Stimulated activated CD4-positive, alpha-beta T cell treated with anti-CD3 and anti-CD28 coated beads, TNF-alpha, amount 100 ng/mL, for 24 hours (primary cell): ENCODE data around the gene USP40.

Experiments used
- DNase-seq, 3 experiments: peaks; one replicate each; pipeline ENCODE4 v3.0.0-alpha.2; 2020; ENCODE audit warnings: low read depth in 3 of 3

USP40 gene

DNA sequence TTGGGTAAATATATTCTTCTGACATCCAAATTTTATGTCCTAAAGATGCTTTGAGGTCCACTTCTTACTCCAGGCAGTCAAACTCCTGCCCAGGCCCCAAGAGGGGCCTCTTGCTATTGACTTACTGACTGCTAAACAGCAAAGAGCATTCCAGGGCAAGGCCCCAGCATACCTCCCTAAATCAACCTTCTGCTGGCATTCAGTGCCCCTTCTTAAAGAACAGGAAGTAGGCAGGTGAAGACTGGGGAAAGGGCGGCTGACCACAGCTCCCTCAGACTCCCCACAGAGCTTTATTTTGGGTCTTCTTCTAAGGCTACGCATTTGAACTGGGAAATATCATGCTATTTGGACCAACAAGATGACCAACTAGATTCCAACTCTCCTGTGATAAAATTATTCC, 68.9 kb downstream of the USP40 start:
- DNase-seq: no peak

DNA sequence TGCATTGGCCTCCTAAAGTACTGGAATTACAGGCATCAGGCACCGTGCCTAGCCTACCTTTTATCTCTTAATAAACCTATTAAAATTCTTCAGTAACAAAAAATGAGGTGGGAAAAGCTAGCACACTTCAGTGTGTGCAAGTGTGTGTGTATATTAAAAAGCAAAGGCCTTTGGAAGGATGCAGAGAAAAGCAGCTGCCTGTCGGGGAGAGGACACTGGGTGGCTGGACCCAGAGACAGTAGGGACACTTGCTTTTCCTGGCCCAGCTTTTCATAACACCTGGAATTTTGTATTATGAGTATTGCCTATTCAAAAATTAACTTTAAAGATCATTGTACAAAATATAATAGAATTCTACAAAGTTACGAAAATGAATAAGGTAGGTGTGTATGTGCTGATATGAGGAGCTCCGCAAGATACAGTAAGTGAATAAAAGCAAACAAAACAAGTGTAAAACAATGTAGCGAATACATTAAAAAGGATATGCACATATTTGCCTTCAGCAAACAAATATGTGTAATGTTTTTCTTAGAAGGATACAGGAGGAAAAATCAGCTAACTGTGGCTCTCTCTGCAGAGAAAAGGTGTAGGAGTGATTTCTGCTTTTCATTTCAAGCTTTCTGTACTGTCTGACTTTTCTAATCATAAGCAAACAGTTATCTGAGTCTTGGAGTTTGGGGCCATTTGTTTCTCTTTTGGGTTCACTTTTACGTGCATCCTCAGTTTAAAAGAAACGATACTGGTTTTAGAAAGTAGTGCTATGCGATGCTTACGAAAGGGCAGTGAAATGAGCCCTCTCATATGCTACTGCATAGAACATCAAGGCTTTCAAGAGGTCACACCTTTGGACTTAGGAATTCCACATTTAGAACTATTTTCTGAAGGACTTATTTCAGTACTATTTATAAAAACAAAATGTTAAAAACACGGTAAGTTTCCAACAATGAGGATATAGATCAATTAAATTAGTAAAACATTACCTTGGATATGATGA, 70.8 kb downstream of the USP40 start:
- no peak for DNase-seq

DNA sequence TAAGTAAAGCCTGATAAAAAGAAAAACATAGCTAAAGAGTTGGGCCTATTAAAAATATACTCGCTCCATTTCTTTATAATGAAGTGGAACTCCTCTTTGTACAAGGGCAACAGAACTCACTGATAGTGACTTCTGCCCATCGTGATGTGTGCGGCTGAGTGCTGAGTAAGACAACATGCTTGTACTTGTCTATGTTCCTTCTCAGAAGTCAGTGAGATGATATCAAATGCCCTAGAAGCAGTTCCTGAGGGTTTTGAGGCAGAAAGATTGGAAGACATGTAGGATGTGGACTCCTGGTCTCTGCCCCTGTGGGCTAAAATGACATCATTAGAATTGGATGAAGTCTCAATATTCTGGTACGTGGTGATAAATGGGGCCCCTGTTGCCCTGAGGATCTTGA, 73.8 kb downstream of the USP40 start:
- DNase-seq: no peak

DNA sequence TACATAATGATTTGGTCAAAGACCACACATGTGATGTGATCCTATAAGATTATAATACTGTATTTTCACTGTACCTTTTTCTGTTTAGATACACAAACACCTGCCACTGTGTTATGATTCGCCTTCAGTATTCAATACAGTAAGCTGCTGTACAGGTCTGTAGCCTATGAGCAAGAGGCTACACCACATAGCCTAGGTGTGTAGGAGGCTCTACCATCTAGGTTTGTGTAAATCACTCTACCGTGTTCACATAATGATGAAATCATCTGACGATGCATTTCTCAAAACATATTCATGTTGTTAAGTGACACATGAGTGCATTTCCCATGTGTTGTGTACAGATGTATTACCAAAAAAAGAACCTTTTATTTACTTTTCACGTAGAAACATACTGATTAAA, 74.5 kb downstream of the USP40 start:
- no peak for DNase-seq

DNA sequence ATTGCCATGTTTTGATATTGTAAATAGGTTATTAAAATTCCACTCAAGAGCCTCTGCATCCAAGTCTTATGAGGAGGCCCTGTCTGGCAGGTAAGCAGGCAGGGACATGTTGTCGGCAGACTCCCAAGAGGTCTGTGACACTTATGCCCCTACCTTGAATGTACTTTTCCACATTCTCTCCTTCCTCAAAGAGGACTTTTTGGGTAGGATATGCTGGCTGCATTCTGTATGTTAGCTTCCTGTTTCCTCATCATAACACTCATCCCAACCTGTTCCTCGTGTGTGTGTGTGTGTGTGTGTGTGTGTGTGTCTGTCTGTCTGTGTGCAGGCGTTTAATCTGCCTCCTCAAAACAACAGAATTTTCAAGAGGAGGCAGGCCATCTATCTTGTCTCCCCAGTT, 75.3 kb downstream of the USP40 start:
- DNase-seq: no peak

DNA sequence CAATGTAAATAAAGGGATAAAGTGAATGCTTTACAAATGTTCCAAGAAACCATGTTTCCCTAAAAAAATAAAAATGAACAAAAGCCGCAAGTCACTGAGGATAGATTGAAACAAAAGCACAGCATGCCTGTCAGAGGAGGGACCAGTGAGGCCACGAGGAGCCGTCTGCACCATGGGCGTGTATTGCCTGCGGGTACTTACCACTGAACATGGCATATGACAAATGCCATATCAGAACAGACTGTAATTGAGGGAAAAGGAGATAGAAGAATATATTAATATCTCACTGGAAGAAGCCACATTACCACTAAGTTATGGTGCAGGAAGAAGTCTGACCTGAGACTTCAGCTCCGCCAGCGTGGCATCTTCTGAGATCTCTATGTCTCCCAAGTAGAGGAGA, 75.8 kb downstream of the USP40 start:
- no peak for DNase-seq

DNA sequence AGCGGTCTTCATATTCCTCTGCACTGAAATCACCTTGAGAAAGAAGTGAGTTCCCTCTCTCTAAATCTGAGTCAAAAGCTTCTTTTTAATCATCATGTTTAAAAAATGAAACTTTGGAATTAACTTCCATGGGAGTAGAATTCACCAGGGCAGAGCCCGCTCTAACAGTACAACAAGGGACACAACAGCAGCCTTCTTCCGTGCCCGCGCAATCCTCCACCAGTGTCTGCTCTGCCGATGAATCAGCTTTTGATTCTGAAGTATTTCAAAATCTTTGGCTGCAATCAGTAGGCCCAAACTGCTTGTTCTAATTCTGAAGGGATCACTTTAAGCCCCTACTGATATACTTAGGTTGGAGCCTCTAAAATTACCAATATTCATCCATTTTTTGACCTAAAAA, 76.9 kb downstream of the USP40 start:
- no peak for DNase-seq

DNA sequence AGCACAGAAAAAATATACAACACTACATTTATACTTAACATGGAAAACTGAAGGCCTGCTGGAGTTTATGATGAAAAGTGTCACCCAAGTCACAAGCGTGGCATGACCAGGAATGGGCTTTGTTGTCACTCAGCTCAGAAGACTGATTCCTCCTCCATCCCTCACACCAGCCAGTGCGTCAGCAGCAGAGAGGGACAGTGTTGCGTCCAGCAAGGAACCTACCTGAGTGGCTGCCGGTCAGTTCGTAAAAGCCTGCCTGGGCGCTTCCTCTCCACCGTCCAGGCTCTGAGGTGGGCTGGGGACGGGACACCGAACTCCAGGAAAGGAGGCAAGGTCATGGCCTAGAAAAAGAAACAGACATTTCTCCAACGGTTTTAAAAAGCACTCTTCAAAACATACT, 77.4 kb downstream of the USP40 start:
- DNase-seq: no peak

DNA sequence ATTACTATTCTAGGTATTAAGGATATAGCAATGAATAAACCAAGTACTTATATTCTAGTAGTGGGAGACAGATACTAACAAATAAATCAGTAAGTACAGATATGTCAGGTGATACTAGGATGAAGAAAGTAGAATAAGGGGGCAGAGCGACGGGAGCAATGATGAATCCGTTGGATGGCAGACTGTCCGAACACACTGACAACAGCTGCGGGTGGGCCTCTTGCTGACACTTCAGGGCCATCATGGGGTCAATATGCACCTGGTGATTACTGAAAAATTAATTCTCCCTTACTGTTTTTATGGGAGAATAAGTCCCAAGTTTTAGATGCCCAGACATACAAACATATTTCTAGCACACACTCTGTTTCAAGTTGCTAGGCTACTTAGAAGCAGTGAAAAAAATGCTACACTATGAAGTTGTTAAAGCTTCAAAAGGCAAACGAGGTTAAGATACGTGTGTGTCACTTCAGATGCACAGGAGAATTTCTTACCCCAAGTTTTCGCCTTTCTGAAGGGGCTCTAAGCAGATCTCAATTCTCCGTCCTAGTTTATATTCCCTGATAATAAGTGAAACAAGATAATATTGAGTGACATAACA, 78.7 kb downstream of the USP40 start:
- DNase-seq: no peak

DNA sequence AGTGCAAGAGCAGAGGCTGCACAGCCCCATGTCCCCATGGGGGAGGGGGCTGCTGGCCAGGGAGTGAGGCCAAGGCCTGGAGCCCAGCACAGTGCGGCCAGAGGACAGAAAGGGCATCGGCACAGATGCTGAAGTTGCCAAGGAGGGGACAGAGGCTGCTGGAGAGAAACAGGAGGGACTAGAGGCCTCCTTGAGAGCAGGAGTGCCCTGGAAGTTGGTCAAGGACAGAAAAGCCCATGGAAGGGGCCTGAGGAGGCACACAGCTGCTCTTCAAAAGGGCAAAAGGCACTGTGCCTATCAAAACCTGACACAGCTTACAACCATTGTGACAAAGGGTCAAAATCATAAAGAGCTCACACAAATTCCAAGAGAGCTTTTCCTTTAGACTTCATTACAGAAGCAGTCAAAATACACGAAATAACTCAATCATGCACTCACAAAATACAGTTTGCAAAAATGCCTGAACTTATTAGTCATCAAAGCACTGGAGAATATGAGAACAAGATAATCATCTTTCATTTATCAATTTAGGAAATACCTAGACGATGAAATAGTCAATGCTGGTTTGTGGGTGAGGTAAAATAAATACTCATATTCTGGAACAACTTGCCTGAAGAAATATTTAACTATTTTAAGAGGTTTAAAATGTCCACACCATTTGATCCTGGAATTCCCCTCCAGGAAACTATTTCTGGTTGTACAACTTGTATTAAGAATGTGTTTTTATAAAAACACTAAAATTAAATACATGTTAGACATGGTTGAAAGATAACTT, 79.6 kb downstream of the USP40 start:
- no peak for DNase-seq

DNA sequence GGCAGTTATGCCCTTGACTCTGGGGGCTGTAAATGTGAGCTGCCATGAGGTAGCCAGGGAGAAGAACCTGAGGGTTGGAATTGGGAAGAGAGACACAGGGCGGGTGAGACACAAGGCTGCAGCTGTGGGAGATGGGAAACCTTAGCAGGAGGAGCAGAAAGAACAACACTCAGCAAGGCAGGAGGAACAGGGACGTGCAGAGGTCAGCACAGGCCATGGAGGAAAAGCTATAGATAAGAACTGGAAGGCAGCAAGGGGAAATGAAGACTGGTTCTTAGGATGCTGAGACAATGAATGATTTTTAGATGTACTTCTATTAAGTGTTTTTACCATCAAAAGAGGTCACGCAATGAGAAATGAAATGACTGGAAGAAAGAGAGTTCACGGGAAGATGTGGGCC, 80.2 kb downstream of the USP40 start:
- DNase-seq: no peak

DNA sequence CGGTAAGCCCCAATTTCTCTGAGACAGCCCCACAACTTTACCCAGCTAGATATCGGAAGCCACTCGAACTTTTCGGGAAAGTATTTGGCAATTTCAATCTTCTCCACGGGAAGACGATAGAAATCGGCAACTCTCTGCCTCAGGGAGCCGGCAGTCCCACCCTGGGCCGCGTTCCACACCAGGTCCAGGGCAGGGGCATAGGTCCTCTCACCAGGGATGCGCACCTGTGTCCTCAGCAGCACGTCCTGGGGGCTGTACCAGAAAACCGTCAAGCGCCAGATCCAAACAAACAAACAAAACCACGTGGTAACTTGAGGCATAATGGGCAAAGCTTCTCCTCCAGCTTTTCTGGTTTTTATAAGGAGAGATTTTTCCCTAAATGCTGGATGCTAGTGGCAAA, 80.9 kb downstream of the USP40 start:
- DNase-seq: no peak

DNA sequence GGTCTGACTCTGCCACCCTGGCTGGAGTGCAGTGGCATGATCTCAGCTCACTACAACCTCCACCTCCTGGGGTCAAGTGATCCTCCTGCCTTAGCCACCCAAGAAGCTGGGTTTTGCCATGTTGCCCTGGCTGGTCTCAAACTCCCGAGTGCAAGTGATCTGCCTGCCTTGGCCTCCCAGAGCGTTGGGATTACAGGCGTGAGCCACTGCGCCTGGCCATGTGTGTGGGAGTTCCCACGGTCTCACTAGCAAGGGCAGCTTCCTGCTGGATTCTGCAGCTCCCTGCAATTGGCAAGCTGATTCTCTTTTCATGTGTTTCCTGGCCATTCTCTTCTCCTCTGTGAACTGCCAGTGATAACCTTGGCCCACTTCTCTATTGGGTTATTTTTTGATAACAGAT, 84.0 kb downstream of the USP40 start:
- no peak for DNase-seq

DNA sequence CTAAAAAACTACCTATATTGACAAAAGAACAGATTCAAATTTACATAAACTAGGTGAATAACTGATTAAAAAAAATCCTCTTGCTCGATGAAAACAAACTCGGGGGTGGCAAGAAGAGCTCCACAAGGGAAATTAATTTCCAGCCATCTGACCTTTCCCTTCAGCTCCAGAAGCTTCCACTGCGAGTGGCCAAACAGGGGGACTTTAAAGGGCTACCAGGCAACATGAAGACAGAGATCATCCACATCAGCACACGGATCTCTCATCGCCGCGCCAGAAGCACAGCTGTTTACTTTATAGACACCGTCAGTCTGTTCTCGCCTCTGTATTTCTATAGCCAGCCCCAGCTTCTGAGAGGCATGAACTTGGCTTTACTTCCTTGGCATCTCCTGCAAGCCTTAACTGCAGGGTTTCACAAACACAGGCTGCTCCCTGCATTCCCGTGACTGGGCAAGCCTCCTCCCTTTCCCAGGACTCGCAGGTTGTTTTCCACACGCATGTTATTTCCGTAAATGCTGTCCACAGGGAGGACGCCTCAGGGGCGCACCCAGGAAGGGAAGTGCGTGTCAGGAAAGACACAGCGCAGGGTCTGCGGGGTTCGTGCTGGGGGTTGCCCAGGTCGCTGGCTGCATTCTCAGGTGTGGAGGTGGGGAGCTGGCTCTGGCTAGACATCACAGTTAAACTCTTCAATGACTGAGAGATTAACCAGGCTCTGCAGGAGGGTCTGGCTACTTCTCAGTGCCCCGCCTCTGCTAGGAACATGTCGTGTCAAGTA, 85.0 kb downstream of the USP40 start:
- no peak for DNase-seq

DNA sequence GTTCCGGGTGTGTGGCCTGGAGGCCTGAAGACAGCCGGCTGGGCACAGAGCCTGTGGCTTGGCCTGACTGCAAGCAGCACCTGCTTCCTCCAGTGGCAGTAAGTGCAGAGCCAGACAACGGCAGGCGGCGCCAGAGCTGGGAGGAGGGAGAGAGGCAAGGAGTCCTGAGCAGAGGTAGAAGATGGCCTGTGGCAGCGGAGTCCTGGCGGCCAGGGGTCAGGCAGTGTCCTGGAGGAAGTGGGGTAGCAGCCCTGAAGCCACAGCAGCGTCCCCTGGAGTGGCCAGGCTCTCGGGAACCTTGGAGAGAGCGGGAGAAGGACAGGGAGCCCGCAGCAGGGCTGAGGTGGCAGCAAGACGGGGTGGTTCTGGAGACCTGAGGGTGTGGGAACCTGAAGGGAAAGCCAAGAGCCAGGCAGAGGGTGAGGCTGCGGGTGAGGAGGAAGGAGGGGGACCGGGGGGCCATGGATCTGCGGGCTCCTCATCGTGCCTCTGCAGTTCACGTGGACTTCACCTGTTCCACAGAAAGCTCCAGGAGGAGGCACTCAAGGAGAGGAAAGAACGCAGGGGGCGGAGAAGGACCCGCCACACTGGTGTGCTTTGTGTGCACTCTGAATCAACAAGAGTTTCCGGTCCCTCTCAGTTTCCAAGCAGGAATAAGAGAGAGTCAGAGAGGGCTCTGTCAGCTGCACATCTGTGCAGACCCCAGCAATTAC, 85.9 kb downstream of the USP40 start:
- DNase-seq: no peak

DNA sequence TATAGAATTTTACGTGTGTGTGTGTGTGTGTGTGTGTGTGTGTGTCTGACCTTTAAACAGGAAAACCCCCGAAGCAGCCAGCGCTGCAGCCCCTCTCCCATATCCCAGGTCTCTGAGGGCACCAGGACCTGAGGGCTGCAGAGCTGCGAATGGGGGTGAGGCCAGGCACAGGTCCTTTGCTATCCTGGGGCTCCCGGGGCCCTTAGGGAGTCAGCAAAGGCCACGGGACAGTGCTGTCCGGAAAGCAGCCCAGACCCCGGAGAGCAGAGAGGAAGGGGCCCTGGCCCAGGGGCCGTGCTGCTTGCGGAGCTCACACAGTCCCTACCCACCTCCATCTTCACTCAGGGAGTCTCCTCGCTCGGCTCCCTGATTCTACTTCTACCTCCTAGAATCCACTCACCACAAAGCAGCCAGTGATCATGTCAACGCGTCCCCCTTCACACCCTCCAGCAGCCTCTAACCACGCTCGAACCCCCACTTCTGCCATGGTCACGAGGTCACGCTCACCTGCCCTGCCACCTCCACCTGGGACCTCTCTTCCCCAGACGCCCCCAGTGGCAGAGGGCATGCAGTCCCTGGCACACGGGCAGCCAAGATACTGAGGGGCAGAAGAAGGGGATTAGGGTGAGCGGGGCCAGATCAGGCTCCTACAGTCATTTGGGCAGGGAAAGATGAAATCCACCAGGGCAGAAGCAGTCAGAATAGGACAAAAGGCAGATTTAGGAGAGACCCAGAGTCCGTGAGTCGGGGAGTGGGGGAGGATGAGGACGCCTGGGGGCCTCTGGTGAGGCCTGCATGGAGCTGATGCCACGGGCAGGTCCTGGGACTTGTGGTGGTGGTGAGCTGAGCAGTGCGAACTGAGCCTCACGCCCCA, 86.7 kb downstream of the USP40 start:
- DNase-seq: no peak

DNA sequence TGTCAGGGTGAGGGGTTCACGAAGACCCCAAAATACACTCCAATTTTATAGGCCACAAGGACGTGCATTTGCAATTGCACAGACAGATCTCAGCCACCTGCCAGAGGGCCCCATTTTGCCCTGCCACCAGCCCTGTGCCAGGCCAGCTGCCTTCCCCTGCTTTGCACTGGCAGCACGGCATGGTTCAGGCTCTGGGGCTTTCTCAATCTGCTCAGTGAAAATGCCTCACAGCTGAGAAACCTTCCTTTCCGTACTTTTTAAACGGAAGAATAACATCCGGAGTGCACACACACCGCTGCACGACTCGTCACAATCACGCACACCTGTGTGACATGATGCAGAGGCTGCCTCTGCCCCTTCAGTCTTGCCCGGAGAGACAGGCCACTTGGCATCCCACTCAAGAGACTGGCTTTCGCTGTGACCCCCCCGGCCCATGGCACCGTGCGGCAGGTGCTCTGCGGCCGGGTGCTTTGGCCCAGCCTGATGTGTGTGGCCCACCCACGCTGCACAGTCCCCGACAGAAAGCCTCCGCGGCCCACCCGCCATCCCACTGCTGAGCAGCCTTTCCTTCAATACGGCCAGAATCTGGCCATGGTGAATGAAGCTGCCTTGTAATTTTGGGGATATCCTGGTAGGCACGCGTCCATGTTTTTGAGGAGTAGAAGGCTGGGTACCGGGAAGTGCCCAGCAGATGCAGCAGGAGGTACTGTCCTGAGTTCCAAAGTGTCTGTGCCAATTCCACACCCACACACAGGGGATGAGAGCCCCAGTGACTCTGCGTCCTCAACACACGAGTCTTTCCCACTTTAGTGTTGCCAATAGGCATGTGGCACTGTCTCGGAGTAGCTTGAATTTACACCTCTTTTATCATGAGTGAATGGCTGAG, 88.8 kb downstream of the USP40 start:
- DNase-seq: no peak

DNA sequence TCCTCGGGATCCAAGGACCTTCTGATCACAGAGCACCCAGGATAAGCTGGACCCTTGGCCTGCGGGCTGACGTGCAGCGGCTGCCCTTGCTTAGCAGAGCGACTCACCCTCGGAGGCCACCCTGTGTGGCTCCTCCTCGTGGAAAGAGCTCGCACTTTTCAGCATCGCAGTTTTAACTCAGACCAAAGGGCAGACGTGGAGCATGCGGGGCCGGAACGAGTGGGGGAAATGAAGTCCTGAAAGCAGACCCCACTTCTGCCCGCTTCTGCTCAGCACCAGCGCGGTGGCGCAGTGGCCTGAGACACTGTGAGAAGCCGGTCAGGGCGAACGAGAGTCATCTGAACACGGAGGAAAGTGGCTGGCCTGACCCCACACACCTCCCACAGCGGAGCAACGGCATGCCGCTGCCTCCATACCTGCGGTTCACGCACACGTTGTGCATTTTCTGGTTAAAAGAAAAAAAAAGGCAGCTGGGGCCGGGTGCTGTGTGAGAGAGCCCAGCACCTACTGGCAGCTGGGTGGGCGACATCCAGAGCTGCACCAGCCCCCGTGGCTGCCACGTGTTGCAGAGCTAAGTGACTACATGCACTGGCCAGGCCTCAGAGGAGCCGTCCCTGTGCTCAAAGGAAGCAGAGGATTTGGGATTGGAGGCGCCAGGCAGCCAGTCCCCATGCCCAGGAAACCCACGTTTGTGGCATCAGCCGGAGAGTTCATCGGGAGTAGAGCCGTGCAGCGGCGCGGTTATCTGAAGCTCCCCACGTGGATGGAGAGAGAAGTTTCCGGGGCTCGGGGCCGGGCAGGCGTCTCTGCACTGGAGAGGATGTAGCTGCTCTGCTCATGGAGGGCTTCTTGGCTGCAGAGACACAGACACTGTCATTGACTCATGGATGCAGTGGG, 89.7 kb downstream of the USP40 start:
- DNase-seq: no peak
